Cerebellar nuclear complex (tissue), 1 donor: ENCODE data around the gene SRPK2.

Experiments
- DNase-seq, 2 experiments: peaks; one replicate each; lab custom pipeline; 2025; lab: John Stamatoyannopoulos, UW

SRPK2 gene

GRCh38 chr7:105136221-105136620 is 252.5 kb downstream of the SRPK2 start:
- no peak for DNase-seq

- no peak for DNase-seq
These were observed 254.6 kb downstream of the SRPK2 start for GRCh38 chr7:105133986-105134655.

- DNase-seq: no peak
These were observed 255.4 kb downstream of the SRPK2 start for GRCh38 chr7:105133358-105133757.

- DNase-seq: no peak
These were observed 255.9 kb downstream of the SRPK2 start for GRCh38 chr7:105132835-105133234.

GRCh38 chr7:105132335-105132734 is 256.4 kb downstream of the SRPK2 start:
- DNase-seq: no peak

- no peak for DNase-seq
These were observed 256.8 kb downstream of the SRPK2 start for GRCh38 chr7:105131890-105132289.

- no peak for DNase-seq
These were observed 257.6 kb downstream of the SRPK2 start for GRCh38 chr7:105131033-105131656.

GRCh38 chr7:105130580-105130979 is 258.1 kb downstream of the SRPK2 start:
- DNase-seq: no peak

GRCh38 chr7:105130048-105130447 is 258.7 kb downstream of the SRPK2 start:
- no peak for DNase-seq

- no peak for DNase-seq
These were observed 261.5 kb downstream of the SRPK2 start for GRCh38 chr7:105127179-105127578.

GRCh38 chr7:105126436-105126975 is 262.2 kb downstream of the SRPK2 start:
- DNase-seq: peak; percentile 71 to 79

GRCh38 chr7:105125745-105126144 is 263.0 kb downstream of the SRPK2 start:
- no peak for DNase-seq

GRCh38 chr7:105122619-105123018 is 266.1 kb downstream of the SRPK2 start:
- no peak for DNase-seq

- no peak for DNase-seq
These were observed 269.8 kb downstream of the SRPK2 start for GRCh38 chr7:105118612-105119600.

- DNase-seq: no peak
These were observed 276.0 kb downstream of the SRPK2 start for GRCh38 chr7:105112440-105113418.

GRCh38 chr7:105107458-105107857 is 281.3 kb downstream of the SRPK2 start:
- no peak for DNase-seq

- DNase-seq: no peak
These were observed 282.2 kb downstream of the SRPK2 start for GRCh38 chr7:105106473-105106872.

- no peak for DNase-seq
These were observed 283.1 kb downstream of the SRPK2 start for GRCh38 chr7:105105579-105105978.

GRCh38 chr7:105102557-105103352 is 286.0 kb downstream of the SRPK2 start:
- DNase-seq: no peak

GRCh38 chr7:105101864-105102263 is 286.9 kb downstream of the SRPK2 start:
- no peak for DNase-seq
